ENCODE measurements around the gene ZNF564.

Gene ZNF564

DNA sequence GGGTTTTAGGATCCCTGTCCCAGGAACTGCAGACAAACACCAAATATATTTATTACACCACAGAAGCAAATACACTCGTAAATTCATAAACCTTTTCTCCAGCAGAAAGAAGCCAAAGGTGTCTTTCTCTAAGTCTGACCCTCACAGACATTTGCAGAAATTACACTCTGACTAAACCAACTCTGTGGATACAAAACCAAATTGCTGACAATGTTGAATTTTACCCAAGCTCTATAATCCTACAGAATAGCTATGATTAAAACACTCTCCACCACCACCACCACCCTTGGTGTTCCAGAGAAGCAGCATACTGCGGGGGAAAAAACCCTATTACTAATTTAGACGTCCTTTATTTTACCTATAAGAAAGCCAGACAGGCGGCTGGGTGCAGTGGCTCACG is 5.2 kb downstream of the ZNF564 start:
- TF ChIP-seq CTCF (conservative IDR thresholded peaks at IDR 0.05; ENCODE audit: low read depth) = no peak
- POLR2A ChIA-PET (ENCODE audit: low non-redundant PET) = no interaction called here
- CTCF ChIA-PET = interaction anchor here (0.6 to 0.7 kb wide), 2 partner anchors 18 to 21 kb away, joined by 3 to 4 read pairs; no protein-coding TSS in a partner anchor
- H3K27ac ChIP-seq = no peak overlapping the region
- no peak for DNase-seq (ENCODE audit: low spot score)

- POLR2A ChIA-PET (ENCODE audit: low non-redundant PET) = no interaction called here
- TF ChIP-seq CTCF (conservative IDR thresholded peaks at IDR 0.05; ENCODE audit: low read depth) = no peak
- CTCF ChIA-PET = no interaction called here
- no peak overlapping the region for H3K27ac ChIP-seq
- DNase-seq (ENCODE audit: low spot score) = no peak
Observed at GRCh38 chr19:12545267-12545666, 6.0 kb downstream of the ZNF564 start.

DNA sequence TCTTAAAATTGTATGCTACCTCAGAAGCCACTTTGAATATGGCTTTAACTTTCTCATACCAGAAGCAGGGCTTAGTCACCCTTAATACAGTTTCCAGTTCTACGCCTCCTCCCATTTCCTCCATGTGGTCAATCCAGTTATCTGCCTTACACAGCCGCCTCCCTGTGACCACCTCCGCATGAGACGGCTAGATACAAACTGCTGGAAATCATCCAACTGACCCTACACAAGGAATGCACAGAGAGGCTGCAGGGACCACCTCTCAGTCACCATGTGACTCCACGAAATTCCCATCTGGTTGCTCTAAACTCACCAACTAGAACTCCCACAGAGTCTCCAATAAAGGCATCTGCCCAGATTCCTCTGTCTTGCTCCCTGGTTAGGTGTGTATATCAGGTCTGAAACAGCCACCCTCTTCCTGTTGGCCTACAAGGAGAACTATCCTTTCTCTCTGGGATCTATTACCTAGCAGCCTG is 6.8 kb downstream of the ZNF564 start:
- POLR2A ChIA-PET (ENCODE audit: low non-redundant PET) = no interaction called here
- CTCF ChIA-PET = no interaction called here
- no peak for TF ChIP-seq CTCF (conservative IDR thresholded peaks at IDR 0.05; ENCODE audit: low read depth)
- DNase-seq (ENCODE audit: low spot score) = no peak
- H3K27ac ChIP-seq = no peak overlapping the region

- no peak for TF ChIP-seq CTCF (conservative IDR thresholded peaks at IDR 0.05; ENCODE audit: low read depth)
Observed at GRCh38 chr19:12543855-12544254, 7.4 kb downstream of the ZNF564 start.

GRCh38 chr19:12527034-12527836 is 24.0 kb downstream of the ZNF564 start:
- ChIA-PET POLR2A (ENCODE audit: low non-redundant PET) (no interaction called here), CTCF (no interaction called here)
- DNase-seq (ENCODE audit: low spot score) = no peak
- no peak overlapping the region for H3K27ac ChIP-seq
- no peak for TF ChIP-seq CTCF (conservative IDR thresholded peaks at IDR 0.05; ENCODE audit: low read depth)

More at GRCh38 chr19:12543855-12544254, 7.4 kb downstream of the ZNF564 start:
- H3K27ac ChIP-seq = no peak overlapping the region
- ChIA-PET POLR2A (ENCODE audit: low non-redundant PET) (no interaction called here), CTCF (interaction anchor here (0.7 kb wide), 1 partner anchor 548 kb away, joined by 3 read pairs; no protein-coding TSS in a partner anchor)
- no peak for DNase-seq (ENCODE audit: low spot score)

DNA sequence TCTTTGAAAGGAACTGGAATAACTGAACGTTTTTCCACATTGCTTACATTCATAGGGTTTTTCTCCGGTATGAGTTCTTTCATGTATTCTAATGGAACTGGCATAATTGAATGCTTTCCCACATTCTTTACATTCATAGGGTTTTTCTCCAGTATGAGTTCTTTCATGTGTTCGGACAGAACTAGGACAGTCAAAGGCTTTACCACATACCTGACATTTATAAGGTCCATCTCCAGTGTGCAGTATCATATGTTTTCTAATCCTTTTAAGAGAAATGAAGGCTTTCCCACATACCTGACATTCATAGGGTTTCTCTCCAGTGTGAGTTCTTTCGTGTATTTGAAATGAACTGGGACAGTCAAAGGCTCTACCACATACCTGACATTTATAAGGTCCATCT is 24.7 kb downstream of the ZNF564 start:
- no peak overlapping the region for H3K27ac ChIP-seq
- no peak for TF ChIP-seq CTCF (conservative IDR thresholded peaks at IDR 0.05; ENCODE audit: low read depth)
- no peak for DNase-seq (ENCODE audit: low spot score)
- CTCF ChIA-PET = no interaction called here
- POLR2A ChIA-PET (ENCODE audit: low non-redundant PET) = no interaction called here

Data from RWPE1 (cell line).